Colonic mucosa (tissue), 4 donors: Measurements from ENCODE around the gene LPA. TPM values are rescaled to one million over a fixed set of nuclear protein-coding genes. Genes with fewer than 3 reads are reported as not detected.
"Not testable (repeated sequence)": the region's sequence is repeated elsewhere in the genome, so short reads cannot be mapped to it uniquely, and the experiment has no call there.

Experiments used
- DNase-seq: peaks from one replicate; pipeline ENCODE4 v3.0.0-alpha.2; 2020
- H3K27ac ChIP-seq: fragments of 200-600 bp; one replicate; pipeline ENCODE4 v1.8.0; 2021
- H3K27me3 ChIP-seq: fragments of 200-600 bp; one replicate; pipeline ENCODE4 v1.8.0; 2021
- H3K36me3 ChIP-seq: fragments of 200-600 bp; one replicate; pipeline ENCODE4 v1.8.0; 2021
- H3K4me1 ChIP-seq: fragments of 200-600 bp; one replicate; pipeline ENCODE4 v1.8.0; 2021; ENCODE audit warnings: mild to moderate bottlenecking
- H3K4me3 ChIP-seq: fragments of 200-600 bp; one replicate; pipeline ENCODE4 v1.8.0; 2021
- H3K9ac ChIP-seq, 2 donors: one replicate each; pipeline ENCODE4 v1.7.0; 2013; ENCODE audit warnings: control low read depth in 2 of 2, low read depth in 2 of 2, low read length in 2 of 2
- H3K9me3 ChIP-seq: fragments of 200-600 bp; one replicate; pipeline ENCODE4 v1.8.0; 2021
- CTCF ChIP-seq: fragments of 200-600 bp; IDR thresholded peaks from one replicate; pipeline ENCODE4 v1.8.0; 2022; ENCODE audit warnings: antibody characterized with exemption, mild to moderate bottlenecking
- intact Hi-C: fragments of 100-400 bp; cut with DNase I; formaldehyde crosslinking; loops from one replicate; pipeline ENCODE4 v1.14.1; 2022
- total RNA-seq, 2 donors: library from RNA; stranded (reverse); fragmentation: NEBNext Ultra II Directional in 1 of 2; extraction: Animal tissue kit (Norgen Biotek cat#: 25700) in 1 of 2; gene quantifications; one replicate each; pipeline ENCODE4 v1.2.1, GENCODE V29; 2021
- donor health status: healthy.
- donor health status: DM: no; HTN: no; CAD: no.
- donor health status: DM: no; HTN: no; CAD: no.

The LPA gene
- total RNA-seq, 2 donors from 2014 or later = 0.15 TPM; not detected in 1

- no peak overlapping the region for H3K27ac ChIP-seq
- no peaks in the 10 kb centered on the region for H3K4me1 ChIP-seq
- DNase-seq = no peak
- H3K36me3 ChIP-seq = no peaks in the 10 kb centered on the region
- H3K4me3 ChIP-seq = no peak overlapping the region
- no peak for TF ChIP-seq CTCF
- H3K9ac ChIP-seq = no peak overlapping the region
- no peaks in the 10 kb centered on the region for H3K9me3 ChIP-seq
- intact Hi-C loops = no loop called here
- H3K27me3 ChIP-seq = no peaks in the 10 kb centered on the region
Measured at GRCh38 chr6:160692369-160692959, 28.4 kb upstream of the LPA start.

GRCh38 chr6:160691617-160692016, 27.5 kb upstream of the LPA start:
- Histone ChIP-seq H3K27me3 (no peaks in the 10 kb centered on the region), H3K4me3 (no peak overlapping the region), H3K4me1 (no peaks in the 10 kb centered on the region), H3K36me3 (no peaks in the 10 kb centered on the region), H3K27ac (no peak overlapping the region), H3K9me3 (no peaks in the 10 kb centered on the region), H3K9ac (no peak overlapping the region)
- no peak for DNase-seq
- no peak for TF ChIP-seq CTCF
- intact Hi-C loops = no loop called here

- no peaks in the 10 kb centered on the region for H3K27me3 ChIP-seq
- H3K9me3 ChIP-seq = no peaks in the 10 kb centered on the region
- no peak overlapping the region for H3K4me3 ChIP-seq
- DNase-seq = no peak
- intact Hi-C loops = no loop called here
- TF ChIP-seq CTCF = no peak
- no peak overlapping the region for H3K9ac ChIP-seq
- H3K4me1 ChIP-seq = no peaks in the 10 kb centered on the region
- no peaks in the 10 kb centered on the region for H3K36me3 ChIP-seq
- H3K27ac ChIP-seq = no peak overlapping the region
Measured at GRCh38 chr6:160690458-160690857, 26.4 kb upstream of the LPA start.

- no peaks in the 10 kb centered on the region for H3K9me3 ChIP-seq
Measured at GRCh38 chr6:160685762-160686450, 21.8 kb upstream of the LPA start.

GRCh38 chr6:160685101-160685761, 21.2 kb upstream of the LPA start:
- H3K4me3 ChIP-seq, DNase-seq, H3K27ac ChIP-seq, intact Hi-C loops, H3K4me1 ChIP-seq, H3K9ac ChIP-seq, H3K9me3 ChIP-seq, H3K27me3 ChIP-seq, H3K36me3 ChIP-seq: not testable (repeated sequence)

More at GRCh38 chr6:160685762-160686450, 21.8 kb upstream of the LPA start:
- no peak overlapping the region for H3K4me3 ChIP-seq
- TF ChIP-seq CTCF = no peak
- H3K9ac ChIP-seq = no peak overlapping the region
- no peaks in the 10 kb centered on the region for H3K4me1 ChIP-seq
- H3K27me3 ChIP-seq = no peaks in the 10 kb centered on the region
- H3K36me3 ChIP-seq = no peaks in the 10 kb centered on the region
- intact Hi-C loops = no loop called here
- no peak overlapping the region for H3K27ac ChIP-seq
- DNase-seq = no peak

GRCh38 chr6:160679402-160679769, 15.3 kb upstream of the LPA start:
- no peak for TF ChIP-seq CTCF
- no peaks in the 10 kb centered on the region for H3K9me3 ChIP-seq
- no peak overlapping the region for H3K9ac ChIP-seq
- H3K4me1 ChIP-seq = no peaks in the 10 kb centered on the region
- no peaks in the 10 kb centered on the region for H3K27me3 ChIP-seq
- H3K27ac ChIP-seq = no peak overlapping the region
- no peak overlapping the region for H3K4me3 ChIP-seq
- no peak for DNase-seq
- H3K36me3 ChIP-seq = no peaks in the 10 kb centered on the region
- intact Hi-C loops = no loop called here
